Natural killer cell treated with Interleukin-12 subunit alpha and Interleukin-12 subunit beta and Interleukin-15 and Interleukin-18, amount 100 ng/mL, for 72 hours (primary cell): ENCODE results near the gene CDK8. TPM values are rescaled to one million over a fixed set of nuclear protein-coding genes. Genes with fewer than 3 reads are reported as not detected.

ENCODE experiments used
- ATAC-seq, 2 donors: fragments of 150-1000 bp; cut with Tn5 transposase in 1 of 2; sonication (Bioruptor Pico), chemical (Tn5 transposase) in 1 of 2; 2 replicates each; pipeline ENCODE4 v1.10.0; 2021
- DNase-seq: peaks from one replicate; pipeline ENCODE4 v3.0.0; 2022; ENCODE audit warnings: low spot score
- H3K27ac Mint-ChIP-seq, 2 donors: 1 replicate in 1 of 2; 2 replicates in 1 of 2; pipeline ENCODE4 v1.8.0; 2022; ENCODE audit warnings: mixed read lengths in 2 of 2, mild to moderate bottlenecking in 1 of 2, moderate library complexity in 1 of 2
- H3K27me3 Mint-ChIP-seq, 2 donors: 1 replicate in 1 of 2; 2 replicates in 1 of 2; pipeline ENCODE4 v1.8.0; 2022; ENCODE audit warnings: mixed read lengths in 2 of 2
- H3K36me3 Mint-ChIP-seq: one replicate; pipeline ENCODE4 v1.8.0; 2022; ENCODE audit warnings: mixed read lengths
- H3K4me1 Mint-ChIP-seq, 2 donors: 1 replicate in 1 of 2; 2 replicates in 1 of 2; pipeline ENCODE4 v1.8.0; 2022; ENCODE audit warnings: low read depth in 2 of 2, mixed read lengths in 2 of 2, mild to moderate bottlenecking in 1 of 2
- H3K4me3 Mint-ChIP-seq: one replicate; pipeline ENCODE4 v1.8.0; 2022; ENCODE audit warnings: mixed read lengths
- H3K9me3 Mint-ChIP-seq: 2 replicates; pipeline ENCODE4 v1.8.0; 2022; ENCODE audit warnings: mixed read lengths
- total RNA-seq, 2 donors: library from RNA; stranded (reverse); gene quantifications; one replicate each; pipeline ENCODE4 v1.2.3, GENCODE V29; 2022

The CDK8 gene
- 10 to 100 TPM; 16.3 to 17.0 TPM for total RNA-seq

- DNase-seq (peak; percentile 90), ATAC-seq (peak; percentile 94 to 96)
- Mint-ChIP-seq H3K27ac (peak within 1 kb of the TSS; percentile 90 to 94), H3K4me1 (peaks cover 23 to 31% of the 10 kb centered on the region in 2 donors), H3K9me3 (no peaks in the 10 kb centered on the region), H3K36me3 (peaks cover 7% of the 10 kb centered on the region), H3K4me3 (peak within 1 kb of the TSS; percentile 98), H3K27me3 (peaks cover 0 to 2% of the 10 kb centered on the region in 2 donors)
Measured at GRCh38 chr13:26253787-26254582, at the start of gene CDK8. Gene CDK8 (plus strand): TSS chr13:26254129. CDS start chr13:26254642, 513 bp downstream.

DNA sequence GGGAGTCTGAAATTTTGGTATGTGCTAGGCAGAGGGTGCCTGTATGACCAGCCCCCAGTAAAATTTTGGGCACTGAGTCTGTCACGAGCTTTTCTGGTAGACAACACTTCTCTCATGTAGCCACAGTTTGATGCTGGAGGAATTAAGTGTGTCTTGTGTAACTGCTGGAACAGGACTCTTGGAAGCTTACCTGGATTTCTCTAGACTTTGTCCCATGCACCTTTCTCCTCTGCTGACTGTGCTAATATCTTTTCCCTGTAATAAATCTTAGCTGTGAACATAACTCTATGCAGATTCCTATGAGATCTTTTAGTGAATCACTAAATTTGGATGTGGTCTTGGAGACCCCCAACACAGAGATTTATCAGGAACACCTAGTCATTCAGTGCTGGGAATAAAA is 45.6 kb upstream of the CDK8 start:
- Mint-ChIP-seq H3K27me3 (no peaks in the 10 kb centered on the region), H3K4me3 (no peak overlapping the region), H3K36me3 (peaks cover 34% of the 10 kb centered on the region), H3K27ac (no peak overlapping the region), H3K4me1 (peaks cover 9 to 11% of the 10 kb centered on the region in 2 donors), H3K9me3 (no peaks in the 10 kb centered on the region)
- no peak for DNase-seq
- ATAC-seq, result no peak

DNA sequence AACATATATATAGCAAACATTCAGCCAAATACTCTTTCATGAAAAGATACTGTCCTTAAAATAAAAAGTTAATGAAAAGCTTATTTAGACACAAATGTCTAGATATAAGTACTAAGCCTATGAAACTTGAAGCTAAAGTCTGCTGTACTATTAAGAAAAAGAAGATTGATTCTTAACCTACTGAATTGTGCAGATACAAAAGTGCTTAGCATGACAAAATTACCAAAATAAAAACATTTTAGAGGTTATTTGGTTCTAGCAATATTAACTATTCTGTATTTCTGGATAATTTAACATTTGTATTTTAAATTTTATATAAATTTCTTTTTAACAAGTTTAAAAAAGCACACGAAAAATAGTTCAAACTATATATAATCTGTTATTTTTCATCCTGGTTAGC is 40.6 kb upstream of the CDK8 start:
- ATAC-seq, result no peak
- H3K36me3 Mint-ChIP-seq, result peaks cover 51% of the 10 kb centered on the region
- DNase-seq, result no peak
- H3K4me3 Mint-ChIP-seq, result no peak overlapping the region
- H3K27me3 Mint-ChIP-seq, result no peaks in the 10 kb centered on the region
- H3K4me1 Mint-ChIP-seq, result peaks cover 19 to 20% of the 10 kb centered on the region in 2 donors
- H3K27ac Mint-ChIP-seq, result no peak overlapping the region
- no peaks in the 10 kb centered on the region for H3K9me3 Mint-ChIP-seq

- ATAC-seq, result no peak
- Mint-ChIP-seq H3K9me3 (no peaks in the 10 kb centered on the region), H3K4me1 (peaks cover 19 to 20% of the 10 kb centered on the region in 2 donors), H3K27me3 (no peaks in the 10 kb centered on the region), H3K36me3 (peaks cover 45% of the 10 kb centered on the region), H3K27ac (no peak overlapping the region), H3K4me3 (no peak overlapping the region)
- no peak for DNase-seq
Measured at GRCh38 chr13:26213982-26214381, 39.9 kb upstream of the CDK8 start.

DNA sequence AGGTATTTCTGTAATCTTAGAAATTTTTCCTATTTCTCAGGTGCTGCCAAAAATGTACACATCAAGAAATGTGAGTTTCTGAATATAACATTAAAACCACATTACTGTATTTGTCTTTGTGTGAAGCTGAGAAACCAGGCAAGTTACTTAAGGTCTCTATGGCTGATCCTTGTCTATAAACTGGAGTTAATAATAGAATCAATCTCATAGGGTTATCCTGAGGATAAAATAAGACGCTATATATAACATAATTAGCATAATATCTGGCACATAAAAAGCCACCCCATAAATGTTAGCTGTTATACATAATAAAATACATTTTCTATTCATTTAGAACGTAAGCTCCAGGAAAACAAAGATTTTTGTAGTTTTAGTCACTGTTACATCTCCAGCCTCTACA is 37.9 kb upstream of the CDK8 start:
- H3K9me3 Mint-ChIP-seq, result no peaks in the 10 kb centered on the region
- ATAC-seq (no peak), DNase-seq (no peak)
- no peak overlapping the region for H3K4me3 Mint-ChIP-seq
- no peak overlapping the region for H3K27ac Mint-ChIP-seq
- peaks cover 30 to 32% of the 10 kb centered on the region in 2 donors for H3K4me1 Mint-ChIP-seq
- H3K27me3 Mint-ChIP-seq, result no peaks in the 10 kb centered on the region
- peaks cover 43% of the 10 kb centered on the region for H3K36me3 Mint-ChIP-seq

DNA sequence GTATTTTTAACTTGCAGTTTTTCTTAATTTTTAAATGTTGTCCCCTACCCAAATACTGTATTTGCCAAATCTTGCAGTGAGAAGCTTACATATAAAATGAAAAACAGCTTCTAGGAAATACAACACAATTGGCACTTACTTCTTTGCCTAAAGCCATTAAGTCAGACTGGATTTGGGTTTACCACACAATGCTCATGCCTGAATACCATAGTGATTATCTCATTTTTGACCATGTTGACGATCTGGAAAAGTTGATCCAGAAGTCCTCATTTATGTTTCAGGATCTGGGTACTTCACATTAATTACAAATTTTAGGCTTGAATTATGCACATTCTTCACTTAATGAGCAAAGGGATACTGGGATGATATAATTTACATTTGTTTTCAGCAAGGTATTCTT is 34.2 kb upstream of the CDK8 start:
- H3K4me3 Mint-ChIP-seq, result peak overlapping the region; percentile 100
- peaks cover 4% of the 10 kb centered on the region for H3K9me3 Mint-ChIP-seq
- no peaks in the 10 kb centered on the region for H3K27me3 Mint-ChIP-seq
- H3K27ac Mint-ChIP-seq, result peak overlapping the region; percentile 90 to 100
- no peak for ATAC-seq
- no peak for DNase-seq
- peaks cover 34 to 36% of the 10 kb centered on the region in 2 donors for H3K4me1 Mint-ChIP-seq
- H3K36me3 Mint-ChIP-seq, result peaks cover 26% of the 10 kb centered on the region

- Mint-ChIP-seq H3K36me3 (peaks cover 19% of the 10 kb centered on the region), H3K27ac (peak overlapping the region; percentile 90 to 100)
- ATAC-seq, result no peak
Measured at GRCh38 chr13:26220575-26220974, 33.4 kb upstream of the CDK8 start.

DNA sequence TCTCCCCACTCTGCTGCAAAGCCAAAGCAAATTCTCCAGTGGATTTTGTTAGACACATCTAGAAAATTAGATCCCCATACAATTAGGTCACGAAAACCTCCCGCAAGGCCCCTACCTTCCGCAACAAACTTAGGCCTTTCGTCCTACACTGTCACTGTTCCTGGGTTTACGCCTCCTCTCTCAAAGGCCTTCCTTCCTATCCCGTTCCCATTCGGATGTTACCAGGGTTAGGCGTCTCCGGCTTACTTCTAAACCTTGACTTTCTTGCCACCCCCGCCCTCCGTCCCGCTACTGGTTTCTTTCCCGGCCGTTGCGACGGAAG is 32.6 kb upstream of the CDK8 start:
- H3K27me3 Mint-ChIP-seq, result peaks cover 7 to 9% of the 10 kb centered on the region in 2 donors
- peaks cover 29 to 34% of the 10 kb centered on the region in 2 donors for H3K4me1 Mint-ChIP-seq

More at GRCh38 chr13:26220575-26220974, 33.4 kb upstream of the CDK8 start:
- Mint-ChIP-seq H3K4me1 (peaks cover 29 to 34% of the 10 kb centered on the region in 2 donors), H3K9me3 (peaks cover 4% of the 10 kb centered on the region), H3K27me3 (peaks cover 3 to 4% of the 10 kb centered on the region in 2 donors), H3K4me3 (peak overlapping the region; percentile 100)
- no peak for DNase-seq

GRCh38 chr13:26221721-26222519 is 32.0 kb upstream of the CDK8 start, which contains the start of gene RNF6:
Gene RNF6 (minus strand): TSS chr13:26222314. CDS start chr13:26219649, 2,665 bp downstream.
- DNase-seq (peak; percentile 93), ATAC-seq (peak; percentile 97)
- peaks cover 4% of the 10 kb centered on the region for H3K9me3 Mint-ChIP-seq
- peak within 1 kb of the TSS; percentile 90 to 100 for H3K27ac Mint-ChIP-seq
- peaks cover 18% of the 10 kb centered on the region for H3K36me3 Mint-ChIP-seq
- peaks cover 29 to 34% of the 10 kb centered on the region in 2 donors for H3K4me1 Mint-ChIP-seq
- peaks cover 7 to 9% of the 10 kb centered on the region in 2 donors for H3K27me3 Mint-ChIP-seq
- H3K4me3 Mint-ChIP-seq, result peak within 1 kb of the TSS; percentile 100

More for the DNA sequence above, 32.6 kb upstream of the CDK8 start:
- peaks cover 19% of the 10 kb centered on the region for H3K36me3 Mint-ChIP-seq
- ATAC-seq, result peak; percentile 31 to 50
- peaks cover 4% of the 10 kb centered on the region for H3K9me3 Mint-ChIP-seq
- H3K27ac Mint-ChIP-seq, result peak overlapping the region; percentile 90 to 100
- no peak for DNase-seq
- H3K4me3 Mint-ChIP-seq, result peak overlapping the region; percentile 100

DNA sequence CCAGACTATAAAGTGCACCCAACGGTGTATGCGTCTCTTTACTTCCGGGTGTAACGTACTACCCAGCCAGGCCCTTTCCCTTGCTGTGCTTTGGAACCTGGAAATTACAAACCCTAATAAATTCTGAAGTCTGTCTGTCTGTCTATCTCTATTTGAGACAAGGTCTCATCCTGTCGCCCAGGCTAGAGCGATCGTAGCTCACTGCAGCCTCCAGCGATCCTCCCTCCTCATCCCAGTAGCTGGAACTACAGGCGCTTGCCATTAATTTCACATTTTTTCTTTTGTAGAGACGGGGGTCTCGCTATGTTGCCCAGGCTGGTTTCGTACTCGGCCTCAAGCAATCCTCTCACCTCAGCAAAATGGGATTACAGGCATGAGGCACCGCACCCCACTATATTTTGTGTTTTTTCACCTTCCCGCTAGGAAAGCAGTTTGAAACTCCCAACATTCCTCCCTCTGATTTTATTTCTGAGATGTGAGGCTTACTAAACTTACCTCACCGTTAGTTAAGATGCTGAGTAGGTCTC is 31.3 kb upstream of the CDK8 start:
- peaks cover 4% of the 10 kb centered on the region for H3K9me3 Mint-ChIP-seq
- H3K27ac Mint-ChIP-seq, result peak overlapping the region; percentile 90 to 100
- H3K4me3 Mint-ChIP-seq, result peak overlapping the region; percentile 100
- ATAC-seq, result peak; percentile 68 to 71
- DNase-seq, result no peak
- H3K4me1 Mint-ChIP-seq, result peaks cover 29 to 34% of the 10 kb centered on the region in 2 donors
- H3K36me3 Mint-ChIP-seq, result peaks cover 12% of the 10 kb centered on the region
- peaks cover 7 to 11% of the 10 kb centered on the region in 2 donors for H3K27me3 Mint-ChIP-seq

DNA sequence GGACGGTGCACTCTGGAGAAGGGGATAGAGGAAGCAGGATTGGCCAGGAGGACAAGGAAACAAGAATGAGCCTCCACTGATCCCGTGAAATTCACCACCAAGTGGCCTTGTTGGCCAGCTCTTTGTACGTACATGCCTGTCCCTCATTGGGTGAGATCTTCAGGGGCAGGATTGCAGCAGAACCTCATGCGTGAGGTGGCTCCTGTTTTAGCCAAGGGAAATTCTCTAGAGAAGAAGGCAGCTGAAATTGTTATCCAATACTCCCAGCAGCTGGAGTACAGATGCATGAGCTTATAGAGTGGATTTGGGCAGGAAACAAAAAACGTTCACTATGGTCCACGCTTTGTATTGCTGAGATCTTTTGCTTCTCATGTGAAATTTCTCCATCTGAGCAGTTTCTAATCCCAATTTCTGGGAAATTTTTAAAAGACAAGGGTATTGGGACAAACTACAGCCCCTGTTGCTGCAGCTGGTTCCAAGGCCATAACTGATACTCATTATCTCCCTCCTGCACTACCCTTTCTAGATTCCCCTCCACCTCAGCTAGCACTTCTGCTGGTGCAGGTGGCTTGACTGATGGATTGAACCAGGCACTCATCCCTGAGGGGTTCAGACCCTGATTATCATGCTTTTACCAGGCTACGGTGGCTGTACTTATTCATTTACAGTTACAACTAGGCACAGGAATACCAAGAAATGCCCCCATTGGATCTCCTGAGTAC is 27.9 kb upstream of the CDK8 start:
- no peak for ATAC-seq
- Mint-ChIP-seq H3K36me3 (no peaks in the 10 kb centered on the region), H3K27ac (no peak overlapping the region), H3K4me1 (peaks cover 17 to 19% of the 10 kb centered on the region in 2 donors), H3K27me3 (peaks cover 7 to 12% of the 10 kb centered on the region in 2 donors), H3K9me3 (peaks cover 4% of the 10 kb centered on the region), H3K4me3 (no peak overlapping the region)
- DNase-seq, result no peak

DNA sequence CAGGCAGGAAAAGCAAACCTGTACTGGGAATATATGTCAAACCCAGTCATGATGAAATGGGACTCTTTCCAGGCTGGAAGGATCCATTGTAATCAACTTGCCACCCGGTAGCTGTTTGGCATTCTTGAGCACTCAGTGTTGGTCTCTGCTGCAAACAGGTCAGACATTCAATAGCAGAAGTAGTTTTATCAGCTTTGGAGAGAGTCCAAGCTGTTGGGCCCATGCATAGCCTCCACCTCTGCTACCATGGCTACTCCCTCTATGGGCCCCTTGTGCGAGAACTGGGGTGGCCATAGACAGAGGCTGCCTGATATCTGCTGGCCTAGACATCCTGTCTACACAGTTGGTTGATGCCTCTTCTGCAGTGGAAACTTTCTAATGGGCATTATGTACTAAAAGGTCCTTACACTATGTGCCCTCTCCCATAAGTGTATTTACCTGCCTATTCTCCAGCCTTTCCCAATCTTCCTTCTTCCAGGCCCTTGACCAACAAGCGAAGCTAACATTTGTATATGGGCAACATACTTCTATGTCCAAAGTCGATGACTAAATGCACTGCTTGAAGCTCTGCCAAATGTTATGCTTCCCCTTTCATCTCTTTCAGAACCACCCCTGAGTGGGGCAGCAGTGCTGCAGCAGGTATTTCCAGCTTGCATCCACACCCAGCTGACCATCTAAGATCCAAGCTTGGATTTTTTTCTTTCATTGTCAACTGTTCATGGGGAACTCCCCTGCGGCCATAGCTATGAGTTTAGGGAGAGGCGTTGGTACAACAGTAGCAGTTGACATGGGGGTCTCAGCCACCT is 26.6 kb upstream of the CDK8 start:
- peaks cover 4% of the 10 kb centered on the region for H3K9me3 Mint-ChIP-seq
- H3K27ac Mint-ChIP-seq, result no peak overlapping the region

More for the DNA sequence above, 26.6 kb upstream of the CDK8 start:
- no peak for ATAC-seq
- Mint-ChIP-seq H3K27me3 (peaks cover 7 to 12% of the 10 kb centered on the region in 2 donors), H3K4me1 (peaks cover 11 to 12% of the 10 kb centered on the region in 2 donors), H3K4me3 (no peak overlapping the region), H3K36me3 (no peaks in the 10 kb centered on the region)
- no peak for DNase-seq
